Measurements from ENCODE around the gene KRTAP5-2. TPM values are rescaled to one million over a fixed set of nuclear protein-coding genes. Genes with fewer than 3 reads are reported as not detected.
"Not testable (repeated sequence)": the region's sequence is repeated elsewhere in the genome, so short reads cannot be mapped to it uniquely, and the experiment has no call there.

Gene KRTAP5-2
- total RNA-seq: not detected in 2 replicates

- intact Hi-C loops (cut with micrococcal nuclease): no loop called here
- H3K27ac Mint-ChIP-seq: no peak within 1 kb of the TSS
- no peaks in the 10 kb centered on the region for H3K36me3 Mint-ChIP-seq (ENCODE audit: low read depth)
- H3K9me3 Mint-ChIP-seq: no peaks in the 10 kb centered on the region
- peaks cover 2% of the 10 kb centered on the region for H3K4me1 Mint-ChIP-seq
- no peak for DNase-seq
- H3K4me3 Mint-ChIP-seq: no peak within 1 kb of the TSS
- peaks cover 65% of the 10 kb centered on the region for H3K27me3 Mint-ChIP-seq
Measured at GRCh38 chr11:1597994-1598380, at the start of gene KRTAP5-2. Gene KRTAP5-2 (minus strand): TSS chr11:1598294. CDS start chr11:1598250, 44 bp downstream.

GRCh38 chr11:1646540-1646939 lies 48.4 kb upstream of the KRTAP5-2 start:
- DNase-seq; H3K4me3 Mint-ChIP-seq; H3K4me1 Mint-ChIP-seq; H3K27ac Mint-ChIP-seq; intact Hi-C loops (cut with micrococcal nuclease); H3K27me3 Mint-ChIP-seq; H3K9me3 Mint-ChIP-seq; H3K36me3 Mint-ChIP-seq (ENCODE audit: low read depth): not testable (repeated sequence)

GRCh38 chr11:1645357-1645821 lies 47.3 kb upstream of the KRTAP5-2 start:
- Mint-ChIP-seq H3K36me3 (ENCODE audit: low read depth) (no peaks in the 10 kb centered on the region), H3K27me3 (no peaks in the 10 kb centered on the region)
- intact Hi-C loops (cut with micrococcal nuclease): no loop called here

GRCh38 chr11:1644601-1645356 lies 46.7 kb upstream of the KRTAP5-2 start:
- intact Hi-C loops (cut with micrococcal nuclease): no loop called here
- H3K27me3 Mint-ChIP-seq: no peaks in the 10 kb centered on the region

More at GRCh38 chr11:1645357-1645821, 47.3 kb upstream of the KRTAP5-2 start:
- H3K4me3 Mint-ChIP-seq: no peak overlapping the region
- H3K4me1 Mint-ChIP-seq: no peaks in the 10 kb centered on the region
- H3K9me3 Mint-ChIP-seq: no peaks in the 10 kb centered on the region
- no peak overlapping the region for H3K27ac Mint-ChIP-seq
- no peak for DNase-seq

GRCh38 chr11:1643146-1643690 lies 45.1 kb upstream of the KRTAP5-2 start:
- intact Hi-C loops (cut with micrococcal nuclease): no loop called here
- Mint-ChIP-seq H3K4me3 (no peak overlapping the region), H3K27me3 (peaks cover 1% of the 10 kb centered on the region), H3K36me3 (ENCODE audit: low read depth) (no peaks in the 10 kb centered on the region), H3K27ac (no peak overlapping the region), H3K4me1 (no peaks in the 10 kb centered on the region), H3K9me3 (no peaks in the 10 kb centered on the region)
- DNase-seq: no peak

More at GRCh38 chr11:1644601-1645356, 46.7 kb upstream of the KRTAP5-2 start:
- no peak for DNase-seq
- Mint-ChIP-seq H3K4me3 (no peak overlapping the region), H3K36me3 (ENCODE audit: low read depth) (no peaks in the 10 kb centered on the region), H3K4me1 (no peaks in the 10 kb centered on the region), H3K9me3 (no peaks in the 10 kb centered on the region), H3K27ac (no peak overlapping the region)

- Mint-ChIP-seq H3K4me3 (no peak overlapping the region), H3K4me1 (no peaks in the 10 kb centered on the region), H3K27ac (no peak overlapping the region), H3K27me3 (peaks cover 1% of the 10 kb centered on the region), H3K9me3 (no peaks in the 10 kb centered on the region), H3K36me3 (ENCODE audit: low read depth) (no peaks in the 10 kb centered on the region)
- intact Hi-C loops (cut with micrococcal nuclease): no loop called here
- DNase-seq: no peak
Measured at GRCh38 chr11:1642288-1643145, 44.4 kb upstream of the KRTAP5-2 start.

GRCh38 chr11:1641096-1641495 lies 43.0 kb upstream of the KRTAP5-2 start:
- H3K4me3 Mint-ChIP-seq: no peak overlapping the region
- intact Hi-C loops (cut with micrococcal nuclease): no loop called here
- no peak overlapping the region for H3K27ac Mint-ChIP-seq
- H3K9me3 Mint-ChIP-seq: no peaks in the 10 kb centered on the region
- H3K36me3 Mint-ChIP-seq (ENCODE audit: low read depth): no peaks in the 10 kb centered on the region
- DNase-seq: no peak
- H3K27me3 Mint-ChIP-seq: peaks cover 1% of the 10 kb centered on the region
- H3K4me1 Mint-ChIP-seq: no peaks in the 10 kb centered on the region

- intact Hi-C loops (cut with micrococcal nuclease): no loop called here
- Mint-ChIP-seq H3K27ac (no peak overlapping the region), H3K27me3 (peaks cover 1% of the 10 kb centered on the region), H3K4me1 (no peaks in the 10 kb centered on the region), H3K4me3 (no peak overlapping the region), H3K9me3 (no peaks in the 10 kb centered on the region), H3K36me3 (ENCODE audit: low read depth) (no peaks in the 10 kb centered on the region)
- peak; percentile 74 for DNase-seq
Measured at GRCh38 chr11:1640076-1640946, 42.2 kb upstream of the KRTAP5-2 start.

- Mint-ChIP-seq H3K27ac (no peak overlapping the region), H3K27me3 (peaks cover 1% of the 10 kb centered on the region), H3K4me1 (no peaks in the 10 kb centered on the region), H3K9me3 (no peaks in the 10 kb centered on the region), H3K4me3 (no peak overlapping the region), H3K36me3 (ENCODE audit: low read depth) (no peaks in the 10 kb centered on the region)
- DNase-seq: no peak
- intact Hi-C loops (cut with micrococcal nuclease): no loop called here
Measured at GRCh38 chr11:1639666-1640065, 41.6 kb upstream of the KRTAP5-2 start.

- H3K4me1 Mint-ChIP-seq: no peaks in the 10 kb centered on the region
- intact Hi-C loops (cut with micrococcal nuclease): no loop called here
- H3K9me3 Mint-ChIP-seq: no peaks in the 10 kb centered on the region
- H3K4me3 Mint-ChIP-seq: no peak overlapping the region
- H3K27ac Mint-ChIP-seq: no peak overlapping the region
- peaks cover 1% of the 10 kb centered on the region for H3K27me3 Mint-ChIP-seq
- no peak for DNase-seq
- H3K36me3 Mint-ChIP-seq (ENCODE audit: low read depth): no peaks in the 10 kb centered on the region
Measured at GRCh38 chr11:1639102-1639620, 41.1 kb upstream of the KRTAP5-2 start.

GRCh38 chr11:1638344-1638743 lies 40.2 kb upstream of the KRTAP5-2 start:
- Mint-ChIP-seq H3K27me3 (peaks cover 1% of the 10 kb centered on the region), H3K9me3 (no peaks in the 10 kb centered on the region), H3K36me3 (ENCODE audit: low read depth) (no peaks in the 10 kb centered on the region), H3K4me1 (no peaks in the 10 kb centered on the region), H3K4me3 (no peak overlapping the region), H3K27ac (no peak overlapping the region)
- intact Hi-C loops (cut with micrococcal nuclease): no loop called here
- DNase-seq: no peak

- intact Hi-C loops (cut with micrococcal nuclease): no loop called here
- no peak overlapping the region for H3K4me3 Mint-ChIP-seq
- no peak overlapping the region for H3K27ac Mint-ChIP-seq
- no peaks in the 10 kb centered on the region for H3K9me3 Mint-ChIP-seq
- peaks cover 1% of the 10 kb centered on the region for H3K27me3 Mint-ChIP-seq
- no peaks in the 10 kb centered on the region for H3K4me1 Mint-ChIP-seq
- no peaks in the 10 kb centered on the region for H3K36me3 Mint-ChIP-seq (ENCODE audit: low read depth)
- no peak for DNase-seq
Measured at GRCh38 chr11:1637628-1638027, 39.5 kb upstream of the KRTAP5-2 start.

GRCh38 chr11:1636291-1636950 lies 38.3 kb upstream of the KRTAP5-2 start:
- Mint-ChIP-seq H3K4me1 (no peaks in the 10 kb centered on the region), H3K9me3 (no peaks in the 10 kb centered on the region), H3K4me3 (no peak overlapping the region), H3K36me3 (ENCODE audit: low read depth) (no peaks in the 10 kb centered on the region), H3K27me3 (peaks cover 1% of the 10 kb centered on the region), H3K27ac (no peak overlapping the region)
- DNase-seq: no peak
- intact Hi-C loops (cut with micrococcal nuclease): no loop called here

All from activated CD4-positive, alpha-beta T cell treated with anti-CD3 and anti-CD28 coated beads, Interleukin-2, amount 10 ng/mL, durations not matched to agents 24 days and 14 days (primary cell).